Fibroblast of lung (primary cell): ENCODE measurements around the gene KLHL17. TPM values are rescaled to one million over a fixed set of nuclear protein-coding genes. Genes with fewer than 3 reads are reported as not detected.

Source experiments
- DNase-seq, 2 donors: peaks; one replicate each; pipeline versions ENCODE4 v3.0.0 to v3.0.0-alpha.2; 2010; ENCODE audit warnings: low read depth in 2 of 2
- H2AFZ ChIP-seq: 2 replicates; pipeline ENCODE4 v1.5.1; 2012; ENCODE audit warnings: low read length, control low read depth, inconsistent platforms
- H3K27ac ChIP-seq: 2 replicates; pipeline ENCODE4 v1.5.1; 2011; ENCODE audit warnings: low read length, control low read depth; ENCODE audit not compliant: insufficient read depth
- H3K27me3 ChIP-seq: 2 replicates; pipeline ENCODE4 v1.5.1; 2011; ENCODE audit warnings: mild to moderate bottlenecking, low read length; ENCODE audit not compliant: control insufficient read depth, insufficient read depth
- H3K36me3 ChIP-seq: 2 replicates; pipeline ENCODE4 v1.5.1; 2011; ENCODE audit warnings: low read length; ENCODE audit not compliant: control insufficient read depth, insufficient read depth
- H3K4me1 ChIP-seq: 2 replicates; pipeline ENCODE4 v1.5.1; 2011; ENCODE audit warnings: low read length; ENCODE audit not compliant: control insufficient read depth, insufficient read depth; ENCODE audit errors: extremely low read depth
- H3K4me2 ChIP-seq: 2 replicates; pipeline ENCODE4 v1.5.1; 2011; ENCODE audit warnings: low read length, control low read depth; ENCODE audit not compliant: insufficient read depth; ENCODE audit errors: extremely low read depth
- H3K4me3 ChIP-seq, 4 experiments: fragments of 200-600 bp in 1 of 4; sonication (generic) in 1 of 4; replicated peaks in 1 of 4; 2 replicates each; pipeline ENCODE4 v1.5.1; 2011 to 2016; ENCODE audit warnings: low read length in 4 of 4, low read depth in 3 of 4, mild to moderate bottlenecking in 3 of 4, control low read depth in 2 of 4, inconsistent platforms in 1 of 4, mixed read lengths in 1 of 4; ENCODE audit not compliant: insufficient read depth in 1 of 4; ENCODE audit errors: control extremely low read depth in 1 of 4
- H3K79me2 ChIP-seq: 2 replicates; pipeline ENCODE4 v1.5.1; 2012; ENCODE audit warnings: mild to moderate bottlenecking, low read length, inconsistent platforms; ENCODE audit not compliant: control insufficient read depth, insufficient read depth
- H3K9ac ChIP-seq: 2 replicates; pipeline ENCODE4 v1.5.1; 2011; ENCODE audit warnings: mild to moderate bottlenecking, low read length, control low read depth; ENCODE audit not compliant: insufficient read depth
- H3K9me3 ChIP-seq: 2 replicates; pipeline ENCODE4 v1.5.1; 2012; ENCODE audit warnings: low read depth, low read length; ENCODE audit not compliant: control insufficient read depth, insufficient read depth
- H4K20me1 ChIP-seq: 2 replicates; pipeline ENCODE4 v1.5.1; 2011; ENCODE audit warnings: low read length; ENCODE audit not compliant: control insufficient read depth, insufficient read depth; ENCODE audit errors: extremely low read depth
- EZH2 ChIP-seq: IDR thresholded peaks from 2 replicates; pipeline ENCODE4 v1.5.1; 2012; ENCODE audit warnings: low read length, control low read depth, mild to moderate bottlenecking; ENCODE audit errors: missing control alignments
- polyA plus RNA-seq, 2 donors: library from polyadenylated mRNA; depleted of rRNA in 1 of 2; stranded (reverse) in 1 of 2; unstranded in 1 of 2; fragments of >200 nt; gene quantifications; 2 replicates each; pipeline ENCODE4 v1.2.1, GENCODE V29; 2011 to 2012; ENCODE audit warnings: missing spikeins in 1 of 2
- total RNA-seq: library from RNA; depleted of rRNA; stranded (reverse); fragments of >200 nt; gene quantifications from 2 replicates; pipeline ENCODE4 v1.2.1, GENCODE V29; 2014
- TF ChIP-seq, protein P1 (sequence below), 2 donors: IDR thresholded peaks in 1 of 2; conservative IDR thresholded peaks in 1 of 2; 1 replicate in 1 of 2; 2 replicates in 1 of 2; pipeline ENCODE4 v1.5.1; 2011 to 2012; ENCODE audit warnings: low read length in 2 of 2, control low read depth in 1 of 2, inconsistent platforms in 1 of 2, low read depth in 1 of 2, mild to moderate bottlenecking in 1 of 2

KLHL17 gene
- total and polyA plus RNA-seq, 2 donors (not counting 1 experiment from before 2014, with no cell fraction given), result 4.7 to 7.4 TPM

DNA sequence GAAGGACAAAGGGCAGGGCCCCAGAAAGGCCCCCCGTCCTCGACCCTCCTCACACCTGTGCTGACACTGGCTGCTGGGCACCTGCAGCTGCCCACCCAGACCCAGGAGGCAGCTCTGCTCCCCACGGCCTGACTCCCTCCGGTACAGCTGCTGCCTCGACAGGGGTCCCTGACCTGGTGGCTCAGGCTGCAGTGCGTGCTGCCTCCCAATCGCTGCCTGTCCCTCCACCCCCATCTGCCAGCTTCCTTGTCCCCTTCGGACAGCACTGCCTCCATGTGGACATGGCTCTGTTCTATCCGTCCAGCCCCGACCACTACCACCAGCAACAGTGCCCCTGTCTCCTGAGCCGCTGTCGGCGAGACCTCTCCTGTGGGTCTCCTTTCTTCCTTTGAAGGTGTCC, 5.5 kb upstream of the KLHL17 start:
- H3K9ac ChIP-seq, result no peak overlapping the region

DNA sequence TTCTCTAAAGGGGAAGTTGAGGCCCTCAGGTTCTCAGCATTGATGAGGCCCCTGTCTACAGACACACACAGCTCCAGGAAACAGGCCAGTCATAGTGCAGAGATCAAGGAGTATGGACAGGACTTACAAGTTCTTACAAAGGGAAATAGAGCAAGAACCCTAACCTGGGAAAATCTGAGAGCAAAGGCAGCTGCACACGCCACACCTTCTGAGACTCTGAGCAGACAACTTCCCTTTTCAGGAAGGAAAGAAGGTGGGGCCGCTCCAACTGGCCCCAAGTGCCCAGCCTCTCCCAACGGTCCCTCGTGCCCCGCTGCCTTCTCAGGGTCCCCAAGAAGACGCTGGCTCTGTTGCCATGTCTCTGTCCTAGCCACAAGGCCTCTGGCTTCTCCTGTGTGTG, 4.9 kb upstream of the KLHL17 start:
- Histone ChIP-seq H2AFZ (no peak overlapping the region), H3K4me1 (peaks cover 4% of the 10 kb centered on the region), H3K27me3 (no peaks in the 10 kb centered on the region), H4K20me1 (no peaks in the 10 kb centered on the region), H3K79me2 (peaks cover 18% of the 10 kb centered on the region), H3K27ac (no peak overlapping the region), H3K9ac (no peak overlapping the region), H3K4me2 (no peak overlapping the region), H3K4me3 (no peak overlapping the region), H3K9me3 (no peaks in the 10 kb centered on the region), H3K36me3 (peaks cover 27% of the 10 kb centered on the region)
- TF ChIP-seq, protein P1, sequence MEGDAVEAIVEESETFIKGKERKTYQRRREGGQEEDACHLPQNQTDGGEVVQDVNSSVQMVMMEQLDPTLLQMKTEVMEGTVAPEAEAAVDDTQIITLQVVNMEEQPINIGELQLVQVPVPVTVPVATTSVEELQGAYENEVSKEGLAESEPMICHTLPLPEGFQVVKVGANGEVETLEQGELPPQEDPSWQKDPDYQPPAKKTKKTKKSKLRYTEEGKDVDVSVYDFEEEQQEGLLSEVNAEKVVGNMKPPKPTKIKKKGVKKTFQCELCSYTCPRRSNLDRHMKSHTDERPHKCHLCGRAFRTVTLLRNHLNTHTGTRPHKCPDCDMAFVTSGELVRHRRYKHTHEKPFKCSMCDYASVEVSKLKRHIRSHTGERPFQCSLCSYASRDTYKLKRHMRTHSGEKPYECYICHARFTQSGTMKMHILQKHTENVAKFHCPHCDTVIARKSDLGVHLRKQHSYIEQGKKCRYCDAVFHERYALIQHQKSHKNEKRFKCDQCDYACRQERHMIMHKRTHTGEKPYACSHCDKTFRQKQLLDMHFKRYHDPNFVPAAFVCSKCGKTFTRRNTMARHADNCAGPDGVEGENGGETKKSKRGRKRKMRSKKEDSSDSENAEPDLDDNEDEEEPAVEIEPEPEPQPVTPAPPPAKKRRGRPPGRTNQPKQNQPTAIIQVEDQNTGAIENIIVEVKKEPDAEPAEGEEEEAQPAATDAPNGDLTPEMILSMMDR (conservative IDR thresholded peaks at IDR 0.05 in 1 of 2, IDR thresholded peaks at IDR 0.05 in 1 of 2; ENCODE audit: low read depth in 1 of 2, low read length in 2 of 2), result no peak
- TF ChIP-seq EZH2, result no peak
- DNase-seq, result no peak

More for the DNA sequence above, 5.5 kb upstream of the KLHL17 start:
- H3K27me3 ChIP-seq, result no peaks in the 10 kb centered on the region
- peaks cover 18% of the 10 kb centered on the region for H3K79me2 ChIP-seq
- H3K4me1 ChIP-seq, result peaks cover 4% of the 10 kb centered on the region
- no peaks in the 10 kb centered on the region for H3K9me3 ChIP-seq
- H3K27ac ChIP-seq, result no peak overlapping the region
- H4K20me1 ChIP-seq, result no peaks in the 10 kb centered on the region
- TF ChIP-seq EZH2, result no peak
- H3K4me3 ChIP-seq, result no peak overlapping the region
- H2AFZ ChIP-seq, result no peak overlapping the region
- no peak overlapping the region for H3K4me2 ChIP-seq
- peaks cover 33% of the 10 kb centered on the region for H3K36me3 ChIP-seq
- DNase-seq, result no peak

DNA sequence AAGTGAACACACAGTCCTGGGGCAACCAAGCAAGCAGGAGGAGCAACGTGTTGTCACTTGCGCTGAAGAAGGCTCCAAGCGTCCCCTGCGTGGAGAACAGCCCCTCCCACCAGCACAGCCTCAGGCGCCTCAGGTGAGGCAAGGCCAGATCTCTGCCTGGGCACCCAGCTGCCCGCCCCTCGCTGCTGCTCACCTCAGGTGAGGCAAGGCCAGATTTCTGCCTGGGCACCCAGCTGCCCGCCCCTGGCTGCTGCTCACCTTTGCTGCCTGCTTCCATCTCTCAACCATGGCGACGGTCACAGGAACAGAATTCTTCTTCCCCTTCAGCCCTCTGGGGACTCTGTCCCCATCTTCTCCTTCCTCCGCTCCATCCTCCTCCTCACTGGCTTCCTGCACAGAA, 3.7 kb upstream of the KLHL17 start:
- H3K4me1 ChIP-seq, result peaks cover 7% of the 10 kb centered on the region
- peaks cover 22% of the 10 kb centered on the region for H3K36me3 ChIP-seq
- H3K4me2 ChIP-seq, result no peak overlapping the region
- no peak overlapping the region for H3K4me3 ChIP-seq
- peaks cover 20% of the 10 kb centered on the region for H3K79me2 ChIP-seq
- H3K9ac ChIP-seq, result no peak overlapping the region
- no peaks in the 10 kb centered on the region for H3K27me3 ChIP-seq
- no peaks in the 10 kb centered on the region for H3K9me3 ChIP-seq
- TF ChIP-seq, protein P1 (conservative IDR thresholded peaks at IDR 0.05 in 1 of 2, IDR thresholded peaks at IDR 0.05 in 1 of 2; ENCODE audit: low read depth in 1 of 2, low read length in 2 of 2), result no peak
- no peak for TF ChIP-seq EZH2
- H4K20me1 ChIP-seq, result no peaks in the 10 kb centered on the region
- no peak for DNase-seq
- no peak overlapping the region for H2AFZ ChIP-seq
- H3K27ac ChIP-seq, result no peak overlapping the region
